HG03139 (cell line): ENCODE measurements around the gene INTS1.

Experiments
- ATAC-seq: cut with Tn5 transposase; IDR thresholded peaks from one replicate; pipeline ENCODE4 v1.9.1; 2021; ENCODE audit not compliant: unreplicated experiment

INTS1 gene, protein sequence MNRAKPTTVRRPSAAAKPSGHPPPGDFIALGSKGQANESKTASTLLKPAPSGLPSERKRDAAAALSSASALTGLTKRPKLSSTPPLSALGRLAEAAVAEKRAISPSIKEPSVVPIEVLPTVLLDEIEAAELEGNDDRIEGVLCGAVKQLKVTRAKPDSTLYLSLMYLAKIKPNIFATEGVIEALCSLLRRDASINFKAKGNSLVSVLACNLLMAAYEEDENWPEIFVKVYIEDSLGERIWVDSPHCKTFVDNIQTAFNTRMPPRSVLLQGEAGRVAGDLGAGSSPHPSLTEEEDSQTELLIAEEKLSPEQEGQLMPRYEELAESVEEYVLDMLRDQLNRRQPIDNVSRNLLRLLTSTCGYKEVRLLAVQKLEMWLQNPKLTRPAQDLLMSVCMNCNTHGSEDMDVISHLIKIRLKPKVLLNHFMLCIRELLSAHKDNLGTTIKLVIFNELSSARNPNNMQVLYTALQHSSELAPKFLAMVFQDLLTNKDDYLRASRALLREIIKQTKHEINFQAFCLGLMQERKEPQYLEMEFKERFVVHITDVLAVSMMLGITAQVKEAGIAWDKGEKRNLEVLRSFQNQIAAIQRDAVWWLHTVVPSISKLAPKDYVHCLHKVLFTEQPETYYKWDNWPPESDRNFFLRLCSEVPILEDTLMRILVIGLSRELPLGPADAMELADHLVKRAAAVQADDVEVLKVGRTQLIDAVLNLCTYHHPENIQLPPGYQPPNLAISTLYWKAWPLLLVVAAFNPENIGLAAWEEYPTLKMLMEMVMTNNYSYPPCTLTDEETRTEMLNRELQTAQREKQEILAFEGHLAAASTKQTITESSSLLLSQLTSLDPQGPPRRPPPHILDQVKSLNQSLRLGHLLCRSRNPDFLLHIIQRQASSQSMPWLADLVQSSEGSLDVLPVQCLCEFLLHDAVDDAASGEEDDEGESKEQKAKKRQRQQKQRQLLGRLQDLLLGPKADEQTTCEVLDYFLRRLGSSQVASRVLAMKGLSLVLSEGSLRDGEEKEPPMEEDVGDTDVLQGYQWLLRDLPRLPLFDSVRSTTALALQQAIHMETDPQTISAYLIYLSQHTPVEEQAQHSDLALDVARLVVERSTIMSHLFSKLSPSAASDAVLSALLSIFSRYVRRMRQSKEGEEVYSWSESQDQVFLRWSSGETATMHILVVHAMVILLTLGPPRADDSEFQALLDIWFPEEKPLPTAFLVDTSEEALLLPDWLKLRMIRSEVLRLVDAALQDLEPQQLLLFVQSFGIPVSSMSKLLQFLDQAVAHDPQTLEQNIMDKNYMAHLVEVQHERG (N-terminal part only)

DNA sequence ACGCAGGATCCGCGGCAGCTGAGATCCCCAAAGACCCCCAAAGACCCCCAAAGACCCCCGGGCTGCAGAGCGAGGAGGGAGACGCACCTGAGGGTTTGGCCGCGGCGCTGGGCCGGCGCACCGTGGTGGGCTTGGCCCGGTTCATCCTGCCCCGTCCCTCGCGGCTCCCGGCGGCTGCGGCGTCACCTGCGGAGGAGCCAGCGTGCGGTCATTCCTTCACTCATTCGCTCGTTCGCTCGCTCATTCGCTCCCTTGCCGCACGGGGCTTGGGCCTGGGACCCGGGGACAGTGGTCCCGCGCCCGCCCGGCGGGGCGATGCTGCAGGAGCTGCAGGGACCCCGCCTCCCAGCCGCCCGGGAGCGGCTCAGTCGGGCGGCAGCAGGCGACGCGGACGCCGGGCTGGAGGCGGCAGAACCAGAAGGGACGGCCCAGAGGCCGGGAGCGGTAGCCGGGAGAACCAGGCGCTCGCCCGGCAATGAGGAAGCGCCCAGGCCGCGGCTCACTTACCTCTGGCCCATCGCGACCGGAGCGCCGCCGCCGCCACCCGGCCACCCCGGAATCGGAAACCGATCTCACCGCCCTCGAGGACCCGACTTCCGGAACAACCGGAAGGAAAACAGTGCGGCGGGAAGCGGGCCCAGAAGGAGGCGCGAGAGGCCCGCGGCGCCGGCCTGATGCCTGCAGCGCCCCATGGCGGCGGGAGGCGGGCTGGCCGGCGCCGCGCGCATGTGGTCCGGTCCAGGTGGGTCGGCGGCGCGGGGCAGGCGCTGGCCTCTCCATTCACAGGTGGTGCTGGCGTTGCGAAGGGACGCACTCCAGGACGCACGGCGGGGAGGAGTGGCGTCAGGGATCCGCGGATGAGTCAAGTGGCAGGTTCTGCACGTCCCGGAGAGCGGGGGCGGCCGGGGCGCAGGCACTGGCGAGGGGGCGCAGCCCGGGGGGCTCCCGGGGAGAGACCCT lies at the start of gene INTS1:
TSS of gene INTS1 (minus strand) at position 574 of the 960 bp plus-strand sequence. CDS start at position 145, 429 bp downstream.
- ATAC-seq: peak; percentile 65

DNA sequence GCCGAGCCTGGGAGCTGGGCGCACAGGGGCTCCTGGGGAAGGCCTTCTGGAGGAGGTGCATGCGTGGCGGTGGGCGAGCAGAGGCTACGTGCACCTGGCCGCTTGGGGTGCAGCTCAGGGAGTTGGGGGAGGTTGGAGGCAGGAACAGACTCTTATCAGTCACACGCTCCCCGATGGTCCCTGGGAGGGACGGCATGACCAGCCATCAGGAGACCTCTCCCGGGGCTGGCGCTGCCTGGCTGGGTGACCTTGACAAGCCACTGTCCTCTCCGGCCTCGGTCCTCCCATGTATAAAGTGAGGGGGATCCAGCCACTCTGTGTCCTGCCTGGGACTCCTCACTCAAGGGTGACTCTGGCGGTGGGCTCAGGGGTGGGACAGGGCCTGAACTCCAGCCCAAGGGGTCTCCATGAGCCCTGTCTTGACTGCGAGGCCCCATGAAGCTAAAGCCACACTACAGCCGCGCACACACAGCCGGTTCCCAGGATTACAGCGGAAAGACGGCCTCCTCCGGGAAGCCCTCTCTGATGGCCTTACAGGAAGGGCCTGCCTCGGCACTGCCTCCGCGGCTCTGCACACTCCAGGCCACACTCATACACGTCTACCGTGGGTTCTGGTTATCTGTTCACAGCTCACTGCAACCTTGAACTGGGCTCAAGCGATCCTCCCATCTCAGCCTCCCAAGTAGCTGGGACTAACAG lies 49.5 kb upstream of the INTS1 start:
- ATAC-seq: no peak

DNA sequence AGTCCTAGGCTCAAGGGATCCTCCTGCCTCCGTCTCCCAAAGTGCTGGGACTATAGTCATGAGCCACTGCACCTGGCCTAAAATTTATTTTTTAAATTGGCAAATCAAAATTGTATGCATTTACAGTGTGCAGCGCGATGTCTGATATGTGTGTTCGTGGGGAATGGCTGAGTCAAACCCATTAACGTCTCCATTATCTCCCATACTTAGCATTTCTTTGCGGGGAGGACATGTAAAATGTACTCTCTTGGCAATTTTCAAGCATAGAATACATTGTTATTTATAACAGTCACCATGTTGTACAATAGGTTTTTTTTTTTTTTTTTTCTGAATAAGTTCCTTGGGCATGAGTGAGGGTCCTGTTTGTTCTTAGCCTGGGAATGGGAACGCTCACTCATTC lies 48.0 kb upstream of the INTS1 start:
- ATAC-seq: no peak

DNA sequence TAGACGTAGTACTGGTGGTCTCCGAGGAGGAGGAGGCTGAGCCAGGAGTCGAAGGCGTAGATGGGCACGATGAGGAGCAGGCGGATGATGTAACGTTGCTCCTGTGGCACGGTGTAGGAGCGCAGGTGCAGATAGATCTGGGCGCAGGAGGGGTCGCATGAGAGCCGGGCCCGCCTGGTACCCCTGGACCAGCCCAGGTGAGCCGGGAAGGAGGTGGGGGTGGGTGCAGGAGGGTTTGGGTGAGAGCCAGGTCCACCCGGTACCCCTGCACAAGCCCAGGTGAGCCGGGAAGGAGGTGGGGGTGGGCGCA lies 46.6 kb upstream of the INTS1 start:
- ATAC-seq: no peak

DNA sequence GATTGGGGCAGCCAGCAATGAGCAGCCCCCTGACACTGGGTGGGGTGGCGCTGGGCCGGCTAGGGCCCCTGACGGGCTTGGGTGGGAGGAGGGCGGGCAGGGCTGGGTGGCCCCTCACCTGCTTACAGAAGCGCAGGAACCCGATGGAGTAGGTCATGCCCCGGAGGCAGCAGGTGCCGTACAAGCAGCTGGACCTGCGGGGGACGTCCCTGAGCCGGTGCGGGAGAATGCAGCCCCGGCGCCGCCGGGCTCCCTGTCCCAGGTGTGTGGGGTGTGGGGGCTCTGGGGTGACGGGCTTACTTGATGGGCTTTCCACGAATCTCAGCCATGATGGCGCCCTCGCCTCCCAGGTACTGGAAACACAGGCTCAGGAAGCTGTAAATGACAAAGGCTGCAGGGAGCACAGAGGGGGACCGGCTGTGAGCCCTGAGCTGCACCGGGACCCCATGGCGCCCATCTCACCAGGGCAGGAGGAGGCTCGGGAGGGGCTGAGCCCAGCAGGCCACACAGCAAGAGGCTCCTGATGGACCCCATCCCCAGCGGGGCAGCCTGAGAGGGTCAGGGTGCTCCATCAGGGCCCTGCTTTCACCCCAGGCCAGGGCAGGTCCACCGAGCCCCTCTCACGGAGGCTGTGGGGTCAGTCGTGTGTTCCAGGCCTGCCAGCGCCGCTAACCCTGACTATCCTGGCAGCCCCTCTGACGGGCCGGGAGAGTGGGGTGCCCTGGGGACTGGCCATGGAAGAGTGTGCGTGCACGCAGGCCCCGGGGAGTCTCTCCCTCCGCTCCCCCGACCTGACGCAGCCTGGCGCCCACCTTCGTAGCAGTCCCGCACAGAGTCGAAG lies 46.0 kb upstream of the INTS1 start:
- no peak for ATAC-seq

DNA sequence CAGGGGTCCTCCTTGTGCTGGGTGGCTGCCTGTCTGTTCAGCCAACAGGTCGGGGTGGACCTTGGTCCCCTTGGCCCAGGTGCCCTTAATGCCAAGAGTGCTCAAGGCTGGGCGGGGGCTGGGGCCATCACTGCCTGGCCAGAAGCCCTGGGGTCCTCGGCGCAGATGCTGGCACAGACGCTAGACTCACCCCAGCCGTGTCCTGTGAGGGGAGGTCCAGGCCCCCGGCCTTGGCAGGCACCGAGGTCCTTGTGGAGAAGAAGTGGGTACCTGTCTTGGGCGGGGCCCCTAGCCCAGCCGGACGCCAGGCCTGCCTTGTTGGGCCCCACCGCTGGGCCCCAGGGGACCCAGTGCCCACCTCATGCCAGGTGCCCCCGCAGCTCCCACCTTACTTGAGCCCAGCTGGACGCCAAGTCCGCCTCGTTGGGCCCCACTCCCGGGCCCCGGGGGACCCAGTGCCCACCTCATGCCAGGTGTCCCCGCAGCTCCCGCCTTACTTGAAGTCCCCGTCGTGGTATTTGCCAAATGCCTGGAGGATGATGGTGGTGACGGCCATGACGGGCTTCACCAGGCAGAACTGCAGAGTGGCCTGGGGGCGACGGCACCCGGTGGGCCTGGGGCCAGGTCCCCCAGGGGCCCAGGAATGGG lies 45.3 kb upstream of the INTS1 start:
- ATAC-seq: no peak

DNA sequence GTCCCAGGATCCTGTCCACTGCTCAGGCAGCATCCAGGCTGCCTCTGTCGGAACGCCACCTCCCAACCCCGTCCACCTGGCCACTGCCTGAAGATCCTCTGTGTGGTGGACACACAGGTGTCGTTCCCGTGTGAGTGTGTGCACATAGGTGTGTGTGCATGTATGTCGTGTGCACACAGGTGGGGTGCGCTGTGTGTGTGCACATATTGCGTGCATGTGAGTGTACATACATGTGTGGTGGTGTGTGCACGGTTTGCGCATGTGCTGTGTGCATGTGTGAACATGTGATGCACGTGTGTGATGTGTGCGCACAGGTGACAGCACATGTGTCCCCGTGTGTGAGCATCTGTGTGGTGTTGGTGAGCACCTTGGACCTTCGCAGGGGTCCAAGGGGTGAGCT lies 44.8 kb upstream of the INTS1 start:
- no peak for ATAC-seq

DNA sequence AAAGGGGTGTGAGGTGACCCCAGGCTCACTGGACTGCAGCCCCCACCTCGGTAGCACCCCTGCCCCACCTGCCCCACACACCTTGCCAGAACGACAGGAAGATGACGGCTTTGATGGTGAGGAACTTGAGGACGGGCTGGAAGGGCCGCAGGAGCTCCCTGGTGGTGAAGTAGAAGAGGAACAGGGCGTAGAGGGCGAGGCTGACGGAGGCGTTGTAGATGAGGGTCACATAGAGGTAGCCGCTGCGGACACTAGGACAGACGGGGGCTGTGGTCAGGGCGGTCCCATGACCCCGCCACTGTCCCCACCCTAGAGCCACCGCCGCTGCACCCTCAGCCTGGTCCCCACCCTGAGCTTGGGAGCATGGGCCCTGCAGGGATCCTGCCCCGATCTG lies 44.2 kb upstream of the INTS1 start:
- ATAC-seq: no peak

DNA sequence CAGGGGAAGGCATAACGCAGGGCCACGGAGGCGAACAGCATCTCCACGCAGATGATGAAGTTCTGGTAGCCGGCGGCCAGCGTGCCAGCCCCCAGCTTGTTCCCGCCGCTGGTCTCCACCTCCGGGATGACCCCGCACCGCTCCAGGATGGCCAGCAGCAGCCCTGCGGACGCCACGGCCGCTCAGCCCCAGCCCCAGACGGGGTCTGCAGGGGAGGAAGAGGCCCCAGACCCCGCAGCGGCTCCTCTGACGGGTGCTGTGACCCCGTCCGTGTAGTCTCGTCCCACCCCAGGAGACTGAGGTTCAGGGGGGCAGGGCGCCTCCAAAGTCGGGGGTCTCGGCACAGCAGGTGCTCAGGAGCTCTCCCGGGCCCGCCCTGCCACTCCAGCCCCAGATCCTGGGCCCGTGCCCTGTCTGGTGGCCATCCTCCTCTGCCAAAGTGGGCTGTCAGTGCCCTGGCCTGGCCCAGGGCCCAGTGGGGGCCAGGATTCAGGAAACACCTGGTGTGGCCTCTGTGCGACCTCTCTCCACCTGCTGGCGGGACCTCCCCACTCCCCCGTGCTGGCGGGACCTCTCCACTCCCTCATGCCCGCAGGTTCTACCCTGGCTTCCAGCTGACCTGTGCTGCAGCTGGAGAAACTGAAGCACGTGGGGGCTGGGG lies 43.7 kb upstream of the INTS1 start:
- no peak for ATAC-seq

DNA sequence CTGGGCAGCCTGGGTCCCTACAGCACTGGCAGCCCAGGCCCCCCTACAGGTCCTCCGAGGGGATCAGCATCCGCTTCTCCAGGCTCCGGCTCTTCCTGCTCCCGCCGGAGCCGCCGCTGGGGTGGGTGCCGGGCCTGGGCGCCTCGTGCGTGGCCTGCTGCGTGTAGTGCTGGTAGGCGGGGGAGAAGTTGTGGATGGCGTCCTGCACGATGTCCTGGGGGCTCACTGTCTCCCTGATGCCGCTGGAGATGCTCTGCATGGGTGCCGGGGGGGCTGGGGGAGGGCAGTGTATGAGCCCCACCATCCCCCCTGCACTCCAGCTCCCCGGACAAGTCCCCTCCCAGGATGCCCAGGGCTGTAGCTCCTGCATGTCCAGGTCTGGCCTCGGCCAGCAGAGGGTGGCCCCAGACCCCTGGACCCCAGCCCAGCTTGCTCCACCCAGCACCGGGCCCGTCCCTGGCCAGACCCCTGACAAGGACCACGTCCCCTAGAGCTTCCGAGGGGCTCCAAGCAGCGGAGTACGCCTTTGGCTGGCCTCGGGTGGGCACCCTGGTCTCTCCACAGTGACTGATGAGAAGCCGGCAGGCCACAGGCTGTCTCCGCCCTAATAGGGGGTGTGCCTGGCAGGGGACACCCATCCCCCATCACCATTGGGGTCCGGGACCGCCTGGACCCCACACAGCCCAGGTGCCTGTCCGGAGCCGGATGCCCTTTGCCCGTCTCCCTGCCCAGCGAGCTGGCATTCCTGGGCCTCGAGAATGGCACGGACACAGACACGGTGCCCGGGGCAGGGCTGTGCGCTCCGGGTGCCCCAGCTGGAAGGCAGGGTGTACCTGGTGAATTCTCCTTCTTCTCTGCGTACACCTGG lies 43.0 kb upstream of the INTS1 start:
- no peak for ATAC-seq

DNA sequence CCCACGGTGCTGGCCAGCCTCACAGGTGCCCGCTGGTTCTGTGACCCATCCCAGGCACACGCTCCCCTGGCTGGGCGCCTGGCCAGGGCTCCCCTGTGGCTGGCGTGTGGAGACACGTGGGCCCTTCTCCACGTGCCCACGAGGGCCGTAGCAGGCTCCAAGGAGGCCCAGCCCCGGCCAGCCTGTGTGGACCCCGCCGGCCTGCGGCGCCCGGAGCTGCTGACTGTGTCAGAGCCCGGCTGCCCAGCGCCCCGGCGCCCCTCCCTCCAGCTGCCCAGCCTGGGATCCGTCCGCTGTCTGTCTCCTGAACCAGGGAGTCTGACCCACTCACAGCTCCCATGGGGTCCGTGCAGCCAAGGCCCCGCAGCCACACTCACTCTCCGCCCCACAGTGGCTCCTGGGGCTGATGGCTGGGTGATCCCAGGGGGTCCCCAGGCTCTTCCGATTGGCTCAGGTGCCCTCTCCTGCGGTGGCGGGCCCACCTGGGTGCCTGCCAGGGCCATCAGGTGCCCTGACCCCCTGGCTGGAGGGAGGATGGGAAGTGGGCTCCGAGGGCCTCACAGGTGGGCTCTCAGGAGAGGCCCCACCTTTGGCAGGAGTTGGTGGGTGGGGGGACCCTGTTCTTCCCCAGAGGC lies 42.2 kb upstream of the INTS1 start:
- ATAC-seq: no peak

DNA sequence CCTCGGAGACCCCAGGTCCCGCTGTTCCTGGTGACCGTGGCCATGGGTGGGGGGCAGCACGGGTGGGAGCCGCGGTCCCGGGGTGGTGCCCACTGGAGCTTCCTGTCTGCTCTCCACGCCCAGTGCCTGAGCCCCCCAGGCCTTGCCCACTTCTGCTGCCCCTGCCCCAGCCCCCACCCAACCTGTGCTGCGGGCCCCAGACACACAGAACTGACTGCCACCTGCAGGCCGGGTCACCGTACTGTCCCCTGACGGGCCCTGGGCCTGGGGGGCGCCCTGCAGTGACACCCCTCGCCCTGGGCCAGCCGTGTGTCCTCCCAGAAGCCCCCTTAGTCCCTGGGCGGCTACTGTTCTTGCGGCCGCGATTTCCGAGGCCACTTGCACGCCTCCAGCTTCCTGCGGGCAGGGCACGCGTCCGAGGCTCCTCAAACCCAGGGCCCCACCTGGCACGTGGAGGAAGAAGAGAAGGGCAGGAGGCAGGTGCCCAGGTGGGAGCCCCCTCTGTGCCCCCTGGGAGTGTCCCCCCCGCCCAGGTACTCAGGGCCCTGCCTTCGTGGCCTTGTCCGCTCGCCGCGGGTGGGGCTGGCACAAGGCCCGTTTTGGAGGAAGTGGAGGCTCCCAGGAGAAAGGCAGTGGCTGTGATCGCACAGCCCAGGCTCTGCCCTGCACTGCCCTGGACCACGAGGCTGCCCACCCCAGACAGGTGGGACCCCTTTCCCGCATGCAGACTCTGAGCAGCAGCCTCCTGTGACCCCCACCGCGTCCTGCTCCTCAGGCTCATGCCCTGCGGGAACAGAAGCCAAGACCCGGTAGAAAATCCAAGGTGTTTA lies 41.4 kb upstream of the INTS1 start:
- ATAC-seq: no peak

DNA sequence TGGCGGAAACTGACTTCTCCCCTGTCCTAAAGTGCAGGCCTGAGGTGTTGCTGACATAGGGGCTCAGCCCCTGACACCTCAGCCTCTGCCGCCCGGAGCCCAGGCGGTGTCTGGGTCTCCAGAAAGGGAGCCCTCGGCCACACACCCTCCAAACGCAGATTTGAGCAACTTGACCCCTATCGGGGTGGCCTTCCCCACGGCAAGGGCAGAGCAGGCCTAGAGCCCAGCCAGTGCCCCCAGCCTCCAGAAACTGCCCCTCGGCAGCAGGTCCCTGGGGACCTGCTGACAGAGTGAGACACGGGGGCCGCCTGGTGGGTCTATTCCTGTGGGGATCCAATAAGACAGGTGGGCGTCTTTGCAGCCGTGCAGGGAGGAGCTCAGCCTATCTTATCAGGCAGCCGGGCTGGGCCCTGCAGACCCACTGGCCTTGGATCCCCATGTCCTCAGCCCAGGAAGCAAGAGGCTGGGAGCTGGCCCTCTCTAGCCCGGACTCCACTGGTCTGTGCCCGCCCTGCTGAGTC lies 40.8 kb upstream of the INTS1 start:
- ATAC-seq: no peak

DNA sequence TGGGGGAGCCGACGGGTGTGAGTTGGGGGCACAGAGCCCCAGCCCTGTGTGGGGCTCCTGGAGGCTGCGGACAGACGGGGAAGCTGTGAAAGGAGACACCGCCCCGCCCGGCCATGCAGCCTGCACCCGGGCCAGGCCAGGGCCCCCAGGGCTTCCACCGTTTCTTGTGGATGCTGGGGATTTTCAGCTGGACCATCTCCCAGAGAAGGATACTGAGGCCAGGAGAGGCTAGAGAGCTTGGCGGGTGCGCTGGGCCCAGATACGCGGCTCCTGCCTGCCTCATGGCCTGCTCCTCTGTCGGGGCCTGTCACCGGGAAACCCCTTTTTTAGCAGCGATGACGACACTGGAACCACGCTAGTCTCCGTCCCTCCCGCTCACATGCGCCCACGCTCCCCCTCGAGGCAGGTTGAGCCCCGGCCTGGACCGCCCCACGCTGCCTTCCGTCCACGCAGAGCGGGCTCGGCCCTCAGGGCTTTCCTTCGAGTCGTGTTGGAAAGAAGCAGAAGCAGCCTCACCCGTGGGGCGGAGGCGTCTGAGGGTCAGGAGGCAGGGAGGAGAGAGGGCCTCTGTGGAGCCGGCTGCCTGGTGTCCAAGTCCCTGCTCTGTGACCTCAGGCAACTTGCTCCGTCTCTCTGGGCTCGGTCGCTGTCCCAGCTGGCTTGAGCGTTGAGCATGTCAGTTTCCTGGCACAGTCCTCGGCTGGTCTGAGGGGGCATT lies 40.1 kb upstream of the INTS1 start:
- no peak for ATAC-seq

DNA sequence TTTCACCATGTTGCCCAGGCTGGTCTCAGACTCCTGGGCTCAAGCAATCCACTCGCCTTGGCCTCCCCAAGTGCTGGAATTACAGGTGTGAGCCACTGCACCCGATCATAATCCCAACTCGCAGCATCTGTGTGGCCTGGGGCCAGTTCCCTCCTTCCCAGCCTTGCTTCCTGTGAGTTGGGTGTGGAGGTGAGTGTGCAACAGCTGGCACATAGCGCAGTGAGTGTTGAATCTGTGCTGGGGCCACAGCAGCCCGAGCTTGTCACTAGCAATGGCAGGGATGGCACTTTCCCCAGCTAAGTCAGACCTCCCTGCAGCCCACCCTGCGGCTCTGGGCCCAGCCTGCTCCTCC lies 39.6 kb upstream of the INTS1 start:
- ATAC-seq: no peak
